ENCODE measurements around the gene SLFN13. TPM values are rescaled to one million over a fixed set of nuclear protein-coding genes. Genes with fewer than 3 reads are reported as not detected.

Gene SLFN13
- total RNA-seq, 1 experiment from 2014 or later, result 10.1 TPM

DNA sequence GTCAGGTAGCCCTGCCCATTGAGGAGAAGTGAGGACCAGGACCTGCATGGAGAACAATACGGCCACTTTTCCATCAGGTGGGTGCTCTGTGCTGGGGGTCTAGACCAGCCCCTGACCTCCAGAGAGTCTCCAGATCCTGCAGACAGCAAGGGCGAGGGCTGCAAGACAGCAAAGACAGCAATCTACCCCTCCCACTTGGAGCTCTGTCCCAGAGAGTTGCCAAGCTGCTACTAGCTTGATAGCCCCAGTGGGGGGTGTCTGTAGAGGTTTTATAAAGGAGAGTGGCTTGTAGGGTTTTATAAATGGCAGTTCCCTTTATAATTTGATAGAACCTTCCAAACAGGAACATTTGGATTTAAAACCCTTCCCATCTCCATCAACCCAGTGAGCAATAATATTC, 58.4 kb downstream of the SLFN13 start:
- no peak for DNase-seq
- H2BK120ac ChIP-seq (ENCODE audit: low read depth, low read length, poor library complexity, severe bottlenecking), result no peak overlapping the region
- no peaks in the 10 kb centered on the region for H3K79me2 ChIP-seq (ENCODE audit: insufficient read depth, low read length)
- no peak overlapping the region for H3K27ac ChIP-seq (ENCODE audit: insufficient read length, low read depth, low read length)
- H2BK15ac ChIP-seq (ENCODE audit: low read depth, low read length), result no peak overlapping the region
- H3K14ac ChIP-seq (ENCODE audit: insufficient read depth, low read length), result no peak overlapping the region
- H3K9ac ChIP-seq (ENCODE audit: extremely low read depth, insufficient read length, low read length), result no peak overlapping the region
- no peak overlapping the region for H3K56ac ChIP-seq (ENCODE audit: insufficient read length, low read depth, low read length)
- H3K23ac ChIP-seq (ENCODE audit: insufficient read length, low read depth, low read length), result no peak overlapping the region
- Mint-ChIP-seq H3K4me3 (peak overlapping the region in 1 of 2 experiments; percentile 34; a peak in 1 of 5 replicates), H3K27me3 (ENCODE audit: low read depth) (peaks cover 4% of the 10 kb centered on the region), H3K36me3 (ENCODE audit: insufficient read depth in 1 of 3, low read depth in 3 of 3) (peaks cover 5 to 8% (median 8%) of the 10 kb centered on the region in 3 experiments), H3K27ac (no peak overlapping the region), H3K4me1 (peaks cover 3% of the 10 kb centered on the region in 2 experiments; a peak in 3 of 4 replicates), H3K9me3 (peaks cover 7 to 14% of the 10 kb centered on the region in 2 experiments)
- H3K23me2 ChIP-seq (ENCODE audit: insufficient read length, low read depth, low read length, poor library complexity, severe bottlenecking), result no peaks in the 10 kb centered on the region
- H3K4me2 ChIP-seq (ENCODE audit: insufficient read depth, insufficient read length, low read length), result no peak overlapping the region
- H2AFZ ChIP-seq (ENCODE audit: low read length), result no peak overlapping the region
- no peaks in the 10 kb centered on the region for H3K27me3 ChIP-seq (ENCODE audit: insufficient read depth, low read length)
- H3K79me1 ChIP-seq (ENCODE audit: insufficient read depth, low read depth, low read length, poor library complexity, severe bottlenecking), result no peaks in the 10 kb centered on the region
- H3K4ac ChIP-seq (ENCODE audit: low read depth, low read length), result no peak overlapping the region
- H3K18ac ChIP-seq (ENCODE audit: insufficient read length, low read depth, low read length), result no peak overlapping the region
- H3K4me1 ChIP-seq (ENCODE audit: insufficient read depth, low read length), result no peaks in the 10 kb centered on the region
- no peak overlapping the region for H4K8ac ChIP-seq (replicated peaks; ENCODE audit: insufficient read length, low read depth, low read length)
- no CpG with 5 or more reads among the region's 2 CpGs for WGBS (ENCODE audit: extremely low coverage, insufficient read length, low lambda C conversion rate)
- TF ChIP-seq CTCF (conservative IDR thresholded peaks at IDR 0.05), result no peak
- no peaks in the 10 kb centered on the region for H4K20me1 ChIP-seq (ENCODE audit: control insufficient read depth, insufficient read depth, insufficient read length)
- H2BK5ac ChIP-seq (ENCODE audit: insufficient read length, low read length), result no peak overlapping the region
- H4K5ac ChIP-seq (ENCODE audit: insufficient read length, low read depth, low read length), result no peak overlapping the region
- H2BK12ac ChIP-seq (ENCODE audit: insufficient read length, low read depth, low read length), result no peak overlapping the region
- H3K9me3 ChIP-seq (ENCODE audit: control insufficient read depth, low read depth, low read length), result peaks cover 5% of the 10 kb centered on the region
- no peak overlapping the region for H2BK20ac ChIP-seq (ENCODE audit: low read depth, low read length, poor library complexity, severe bottlenecking)
- H3T11ph ChIP-seq (ENCODE audit: low read length), result no peak overlapping the region
- H4K91ac ChIP-seq (ENCODE audit: insufficient read length, low read depth, low read length), result no peak overlapping the region
- no peak overlapping the region for H2AK5ac ChIP-seq (ENCODE audit: insufficient read length, low read length)

All from H9 (cell line).